ENCODE data around the gene NFIC.

DNA sequence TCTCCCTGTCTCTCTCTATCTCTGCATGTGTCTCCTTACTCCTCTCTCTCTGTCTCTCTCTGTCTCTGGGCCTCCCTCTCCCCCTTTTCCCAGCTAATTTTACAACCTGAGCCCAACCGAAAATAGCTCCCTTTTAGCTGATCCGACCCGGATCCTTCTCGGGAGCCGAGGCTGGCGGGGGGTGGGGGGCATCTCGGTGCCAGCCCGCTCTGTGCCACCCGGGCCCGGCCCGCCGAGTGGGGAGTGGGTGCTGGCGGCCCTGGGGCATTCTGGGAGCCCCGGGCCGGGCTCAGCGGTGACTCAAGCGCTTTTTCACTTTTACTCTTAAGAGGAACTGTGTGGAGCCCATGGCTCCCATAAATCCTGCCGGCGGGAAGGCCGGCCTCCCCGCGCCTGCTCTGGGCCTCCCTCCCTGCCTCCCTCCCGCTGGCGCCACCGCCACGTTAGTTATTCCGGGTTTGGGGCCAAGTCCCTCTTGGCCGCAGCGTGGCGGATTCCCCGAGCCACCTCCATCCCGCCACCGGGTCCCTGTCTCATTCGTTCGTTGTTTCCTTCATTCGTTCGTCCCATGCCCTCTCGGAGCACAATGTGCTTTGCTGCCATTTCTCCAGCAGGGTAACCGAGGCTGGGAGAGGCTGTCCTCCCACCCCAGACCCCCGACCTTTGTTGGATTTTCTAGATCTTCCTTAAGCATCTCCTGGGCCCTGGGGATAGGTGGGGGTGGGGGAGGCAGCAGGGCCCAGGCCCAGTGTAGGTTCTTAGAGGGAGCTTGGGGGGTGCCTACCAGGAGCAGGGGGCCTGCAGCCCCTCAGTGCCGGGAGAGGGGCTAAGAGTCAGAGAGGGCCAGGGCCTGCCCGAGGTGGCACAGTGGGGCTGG is 3.2 kb downstream of the NFIC start:
- TF ChIP-seq, protein P1, sequence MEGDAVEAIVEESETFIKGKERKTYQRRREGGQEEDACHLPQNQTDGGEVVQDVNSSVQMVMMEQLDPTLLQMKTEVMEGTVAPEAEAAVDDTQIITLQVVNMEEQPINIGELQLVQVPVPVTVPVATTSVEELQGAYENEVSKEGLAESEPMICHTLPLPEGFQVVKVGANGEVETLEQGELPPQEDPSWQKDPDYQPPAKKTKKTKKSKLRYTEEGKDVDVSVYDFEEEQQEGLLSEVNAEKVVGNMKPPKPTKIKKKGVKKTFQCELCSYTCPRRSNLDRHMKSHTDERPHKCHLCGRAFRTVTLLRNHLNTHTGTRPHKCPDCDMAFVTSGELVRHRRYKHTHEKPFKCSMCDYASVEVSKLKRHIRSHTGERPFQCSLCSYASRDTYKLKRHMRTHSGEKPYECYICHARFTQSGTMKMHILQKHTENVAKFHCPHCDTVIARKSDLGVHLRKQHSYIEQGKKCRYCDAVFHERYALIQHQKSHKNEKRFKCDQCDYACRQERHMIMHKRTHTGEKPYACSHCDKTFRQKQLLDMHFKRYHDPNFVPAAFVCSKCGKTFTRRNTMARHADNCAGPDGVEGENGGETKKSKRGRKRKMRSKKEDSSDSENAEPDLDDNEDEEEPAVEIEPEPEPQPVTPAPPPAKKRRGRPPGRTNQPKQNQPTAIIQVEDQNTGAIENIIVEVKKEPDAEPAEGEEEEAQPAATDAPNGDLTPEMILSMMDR (IDR thresholded peaks at IDR 0.05; ENCODE audit: low read depth, low read length, poor library complexity, severe bottlenecking) = no peak
- peak; percentile 51; the same call in 1 of the 2 replicates for TF ChIP-seq EZH2phosphoT487 (IDR thresholded peaks at IDR 0.05; ENCODE audit: borderline replicate concordance, low read length)

Data from DOHH2 (cell line).